HCT116 (cell line): Measurements from ENCODE around the gene HPD. TPM values are rescaled to one million over a fixed set of nuclear protein-coding genes. Genes with fewer than 3 reads are reported as not detected.

Source experiments
- ATAC-seq: fragments of 200-7000 bp; cut with Tn5 transposase; 2 replicates; pipeline ENCODE4 v1.9.1; 2020; ENCODE audit warnings: mild to moderate bottlenecking, moderate library complexity
- BruUV-seq: library from RNA; stranded (reverse); fragments of 400-500 nt; replicated peaks from 2 replicates; lab custom pipeline; 2021; lab: Mats Ljungman, UMichigan
- CTCF ChIA-PET: fragments of 300-600 bp; sonication (Branson Sonifier 250); formaldehyde crosslinking; loops from one replicate; lab custom pipeline; 2021; ENCODE audit warnings: antibody characterized with exemption; lab: Charles Lee
- POLR2A ChIA-PET: fragments of 300-600, 350-600 bp; sonication (Branson Sonifier 250); formaldehyde crosslinking; loops from one replicate; lab custom pipeline; 2021; ENCODE audit warnings: antibody characterized with exemption; lab: Charles Lee
- RAD21 ChIA-PET, 2 experiments: fragments of 300-600 bp; sonication (Branson Sonifier 250); formaldehyde crosslinking; loops; one replicate each; lab custom pipeline; 2023; ENCODE audit warnings: low total read pairs in 2 of 2; ENCODE audit not compliant: uncharacterized antibody in 2 of 2, unreplicated experiment in 2 of 2, low non-redundant PET in 1 of 2; lab: Charles Lee
- DNase-seq: peaks from one replicate; pipeline ENCODE4 v3.0.0-alpha.2; 2010; ENCODE audit warnings: low read depth, low spot score
- H2AFZ ChIP-seq: fragments of 200-600 bp; shearing (Covaris generic), sonication (generic); 2 replicates; pipeline ENCODE4 v1.6.1; 2017; ENCODE audit warnings: low read depth, mixed run types, mixed read lengths, antibody characterized with exemption, low read length; ENCODE audit not compliant: poor library complexity, severe bottlenecking
- H3K27ac ChIP-seq: 2 replicates; pipeline ENCODE4 v1.5.1; 2012; ENCODE audit warnings: low read depth, low read length
- H3K27me3 ChIP-seq: fragments of 200-600 bp; sonication (generic); 2 replicates; pipeline ENCODE4 v1.6.1; 2016; ENCODE audit warnings: mixed run types, low read length, mixed read lengths; ENCODE audit not compliant: insufficient read depth
- H3K36me3 ChIP-seq, 2 experiments: fragments of 200-500 bp in 1 of 2; fragments of 200-600 bp in 1 of 2; sonication (Bioruptor generic) in 1 of 2; sonication (generic) in 1 of 2; 2 replicates each; pipeline versions ENCODE4 v1.5.1 to v1.6.1; 2014 to 2016; ENCODE audit warnings: low read length in 2 of 2, inconsistent platforms in 1 of 2, mixed read lengths in 1 of 2, mixed run types in 1 of 2; ENCODE audit not compliant: insufficient read depth in 2 of 2, control insufficient read depth in 1 of 2
- H3K4me1 ChIP-seq, 2 experiments: fragments of 200-600 bp in 1 of 2; sonication (generic) in 1 of 2; 2 replicates each; pipeline versions ENCODE4 v1.5.1 to v1.6.1; 2012 to 2017; ENCODE audit warnings: low read length in 2 of 2, inconsistent platforms in 1 of 2, mild to moderate bottlenecking in 1 of 2, mixed read lengths in 1 of 2, mixed run types in 1 of 2, moderate library complexity in 1 of 2; ENCODE audit not compliant: insufficient read depth in 2 of 2, control insufficient read depth in 1 of 2
- H3K4me2 ChIP-seq: fragments of 200-600 bp; sonication (generic); 2 replicates; pipeline ENCODE4 v1.6.1; 2017; ENCODE audit warnings: mixed run types, low read length, mixed read lengths
- H3K4me3 ChIP-seq, 2 experiments: fragments of 200-600 bp in 1 of 2; sonication (generic) in 1 of 2; replicated peaks in 1 of 2; 2 replicates each; pipeline ENCODE4 v1.5.1; 2011 to 2016; ENCODE audit warnings: low read length in 2 of 2, control low read depth in 1 of 2, low read depth in 1 of 2, mild to moderate bottlenecking in 1 of 2, mixed read lengths in 1 of 2, mixed run types in 1 of 2
- H3K79me2 ChIP-seq: fragments of 200-600 bp; sonication (generic); 2 replicates; pipeline ENCODE4 v1.6.1; 2017; ENCODE audit warnings: mild to moderate bottlenecking, mixed run types, low read length, moderate library complexity, mixed read lengths; ENCODE audit not compliant: insufficient read depth
- H3K9ac ChIP-seq: fragments of 200-600 bp; sonication (generic); 2 replicates; pipeline ENCODE4 v1.6.1; 2016; ENCODE audit warnings: low read length, mixed read lengths
- H3K9me2 ChIP-seq: fragments of 200-600 bp; sonication (generic), shearing (Covaris generic); 2 replicates; pipeline ENCODE4 v1.6.1; 2017; ENCODE audit warnings: mixed run types, mild to moderate bottlenecking, moderate library complexity; ENCODE audit not compliant: insufficient read depth
- H3K9me3 ChIP-seq, 2 experiments: fragments of 200-500 bp in 1 of 2; fragments of 200-600 bp in 1 of 2; sonication (Bioruptor generic) in 1 of 2; sonication (generic) in 1 of 2; 2 replicates each; pipeline ENCODE4 v1.6.1; 2014 to 2017; ENCODE audit warnings: low read length in 2 of 2, mixed read lengths in 2 of 2, inconsistent platforms in 1 of 2, low read depth in 1 of 2, mild to moderate bottlenecking in 1 of 2, mixed run types in 1 of 2, moderate library complexity in 1 of 2; ENCODE audit not compliant: control insufficient read depth in 1 of 2, insufficient read depth in 1 of 2
- H4K20me1 ChIP-seq: fragments of 200-600 bp; sonication (generic), shearing (Covaris generic); 2 replicates; pipeline ENCODE4 v1.6.1; 2017; ENCODE audit warnings: mixed run types, mild to moderate bottlenecking, moderate library complexity; ENCODE audit not compliant: insufficient read depth
- ATF3 ChIP-seq: IDR thresholded peaks from 2 replicates; pipeline ENCODE4 v1.6.1; 2012
- CBX3 ChIP-seq: IDR thresholded peaks from 2 replicates; pipeline ENCODE4 v1.6.1; 2012; ENCODE audit warnings: low read depth
- CEBPB ChIP-seq: IDR thresholded peaks from 2 replicates; pipeline ENCODE4 v1.6.1; 2012; ENCODE audit warnings: low read depth
- CTCF ChIP-seq, 3 experiments: fragments of 200-600 bp in 1 of 3; sonication (generic) in 1 of 3; IDR thresholded peaks in 2 of 3; conservative IDR thresholded peaks in 1 of 3; 2 replicates each; pipeline ENCODE4 v1.5.1; 2012 to 2017; ENCODE audit warnings: low read depth in 2 of 3, low read length in 2 of 3, antibody characterized with exemption in 1 of 3, borderline replicate concordance in 1 of 3, control low read depth in 1 of 3, mild to moderate bottlenecking in 1 of 3, mixed read lengths in 1 of 3, mixed run types in 1 of 3, moderate library complexity in 1 of 3; ENCODE audit not compliant: insufficient read depth in 1 of 3
- EGR1 ChIP-seq: IDR thresholded peaks from 2 replicates; pipeline ENCODE4 v1.6.1; 2012; ENCODE audit warnings: low read depth
- ELF1 ChIP-seq: IDR thresholded peaks from 2 replicates; pipeline ENCODE4 v1.6.1; 2012; ENCODE audit warnings: low read depth, borderline replicate concordance
- EZH2 ChIP-seq: fragments of 200-600 bp; sonication (generic); IDR thresholded peaks from 2 replicates; pipeline ENCODE4 v1.6.1; 2017; ENCODE audit warnings: antibody characterized with exemption, mixed run types
- EZH2phosphoT487 ChIP-seq: fragments of 200-600 bp; IDR thresholded peaks from 2 replicates; pipeline ENCODE4 v1.6.1; 2018; ENCODE audit warnings: antibody characterized with exemption, borderline replicate concordance
- FOSL1 ChIP-seq: IDR thresholded peaks from 2 replicates; pipeline ENCODE4 v1.6.1; 2012; ENCODE audit warnings: low read depth
- JUND ChIP-seq: IDR thresholded peaks from 2 replicates; pipeline ENCODE4 v1.6.1; 2012
- POLR2A ChIP-seq: IDR thresholded peaks from 2 replicates; pipeline ENCODE4 v1.7.0; 2011; ENCODE audit warnings: borderline replicate concordance; ENCODE audit not compliant: insufficient read depth, insufficient read length; ENCODE audit errors: extremely low read depth
- POLR2AphosphoS5 ChIP-seq: IDR thresholded peaks from 2 replicates; pipeline ENCODE4 v1.6.1; 2011; ENCODE audit warnings: mild to moderate bottlenecking, low read depth, low read length, moderate library complexity
- RAD21 ChIP-seq: IDR thresholded peaks from 2 replicates; pipeline ENCODE4 v1.6.1; 2012; ENCODE audit warnings: low read depth, mild to moderate bottlenecking
- REST ChIP-seq: IDR thresholded peaks from 2 replicates; pipeline ENCODE4 v1.6.1; 2012; ENCODE audit warnings: low read depth
- SIN3A ChIP-seq: IDR thresholded peaks from 2 replicates; pipeline ENCODE4 v1.6.1; 2012; ENCODE audit warnings: low read depth
- TCF7L2 ChIP-seq: IDR thresholded peaks from 2 replicates; pipeline ENCODE4 v1.7.0; 2011; ENCODE audit warnings: borderline replicate concordance, inconsistent platforms; ENCODE audit not compliant: insufficient read depth, insufficient read length; ENCODE audit errors: extremely low read depth
- YY1 ChIP-seq: IDR thresholded peaks from 2 replicates; pipeline ENCODE4 v1.6.1; 2011; ENCODE audit warnings: low read length, low read depth, moderate library complexity, mild to moderate bottlenecking; ENCODE audit not compliant: insufficient replicate concordance; ENCODE audit errors: extremely low read depth
- ZFX ChIP-seq: fragments of 450-650 bp; IDR thresholded peaks from 2 replicates; pipeline ENCODE4 v1.6.1; 2017
- ZNF274 ChIP-seq: fragments of 200-500 bp; sonication (Bioruptor generic); IDR thresholded peaks from 2 replicates; pipeline ENCODE4 v1.6.1; 2014; ENCODE audit warnings: mild to moderate bottlenecking, low read depth, low read length, inconsistent platforms
- intact Hi-C: fragments of 100-400 bp; cut with micrococcal nuclease; formaldehyde crosslinking; loops from 2 replicates; pipeline ENCODE4 v1.10.0; 2022
- total RNA-seq: library from RNA; stranded (reverse); gene quantifications from one replicate; pipeline ENCODE4 v1.2.1, GENCODE V29; 2021; ENCODE audit not compliant: unreplicated experiment

Gene HPD
- total RNA-seq, 1 experiment from 2014 or later, result 1.1 TPM

- no TSS peak for BruUV-seq
- H3K79me2 ChIP-seq, result no peaks in the 10 kb centered on the region
- H3K9me2 ChIP-seq, result no peaks in the 10 kb centered on the region
- TF ChIP-seq POLR2AphosphoS5 (no peak), EGR1 (no peak), FOSL1 (no peak), RAD21 (no peak), CTCF (IDR thresholded peaks at IDR 0.05 in 2 of 3, conservative IDR thresholded peaks at IDR 0.05 in 1 of 3; ENCODE audit: borderline replicate concordance in 1 of 3, insufficient read depth in 1 of 3, low read depth in 2 of 3, low read length in 2 of 3) (no peak), REST (no peak), EZH2phosphoT487 (no peak), POLR2A (no peak), EZH2 (no peak), YY1 (no peak), JUND (no peak), ELF1 (no peak), SIN3A (no peak), ZFX (no peak), ZNF274 (no peak), CBX3 (no peak), TCF7L2 (no peak), CEBPB (no peak), ATF3 (no peak)
- ChIA-PET RAD21 (no interaction called here), CTCF (no interaction called here), POLR2A (no interaction called here)
- H3K27me3 ChIP-seq, result no peaks in the 10 kb centered on the region
- no peak overlapping the region for H3K4me2 ChIP-seq
- H3K27ac ChIP-seq, result no peak overlapping the region
- H3K4me1 ChIP-seq, result no peaks in the 10 kb centered on the region
- ATAC-seq (no peak), DNase-seq (no peak)
- H3K9ac ChIP-seq, result no peak overlapping the region
- intact Hi-C loops, result no loop called here
- H2AFZ ChIP-seq, result no peak overlapping the region
- no peaks in the 10 kb centered on the region for H4K20me1 ChIP-seq
- no peaks in the 10 kb centered on the region for H3K9me3 ChIP-seq
- H3K4me3 ChIP-seq, result no peak overlapping the region
- H3K36me3 ChIP-seq, result no peaks in the 10 kb centered on the region
Observed at GRCh38 chr12:121849211-121849610, 9.4 kb downstream of the HPD start.
